ENCODE data around the gene SIGLEC7.

GRCh38 chr19:51103926-51104341 lies 38.2 kb upstream of the SIGLEC7 start:
- no peak for TF ChIP-seq REST (IDR thresholded peaks at IDR 0.05; ENCODE audit: low read depth)
- TF ChIP-seq TAF1 (IDR thresholded peaks at IDR 0.05; ENCODE audit: low read depth): no peak
- no peak for TF ChIP-seq ZBTB7A (IDR thresholded peaks at IDR 0.05; ENCODE audit: low read depth)
- no peak for TF ChIP-seq TCF12 (IDR thresholded peaks at IDR 0.05; ENCODE audit: low read depth)

Data from Ishikawa (cell line).